K562 (cell line): ENCODE data around the gene SPTLC3.

Experiments used
- PREB ChIP-seq: sonication (generic); formaldehyde crosslinking; IDR thresholded peaks from 2 replicates; pipeline ENCODE4 v1.8.1; 2023; ENCODE audit warnings: mild to moderate bottlenecking, missing genetic modification reagents
- RBM17 ChIP-seq: fragments of 200-400 bp; formaldehyde crosslinking; IDR thresholded peaks from 2 replicates; pipeline ENCODE4 v1.6.1; 2017; ENCODE audit warnings: low read depth, mild to moderate bottlenecking, low read length, borderline replicate concordance
- TFAP4 ChIP-seq: sonication (generic); formaldehyde crosslinking; IDR thresholded peaks from 2 replicates; pipeline ENCODE4 v1.8.0; 2022; ENCODE audit warnings: missing genetic modification reagents, mild to moderate bottlenecking, moderate library complexity, borderline replicate concordance
- UBTF ChIP-seq, 2 experiments: IDR thresholded peaks; 2 replicates each; pipeline ENCODE4 v1.6.1; 2012; ENCODE audit warnings: improper control_type of control experiment in 2 of 2, low read depth in 2 of 2, low read length in 2 of 2, borderline replicate concordance in 1 of 2
- ZFX ChIP-seq: sonication (generic); formaldehyde crosslinking; IDR thresholded peaks from 2 replicates; pipeline ENCODE4 v1.8.0; 2022; ENCODE audit warnings: mild to moderate bottlenecking, missing genetic modification reagents, moderate library complexity

- no peak for TF ChIP-seq TFAP4 (CRISPR knock-in tag)
- TF ChIP-seq RBM17 = no peak
- no peak for TF ChIP-seq ZFX (CRISPR knock-in tag)
- no peak for TF ChIP-seq PREB (CRISPR knock-in tag)
- no peak for TF ChIP-seq UBTF (IDR thresholded peaks at IDR 0.05; ENCODE audit: borderline replicate concordance in 1 of 2, low read depth in 2 of 2, low read length in 2 of 2)
Measured at GRCh38 chr20:13031751-13032150, 23.0 kb downstream of the SPTLC3 start.
